GM23338 (cell line): ENCODE results near the gene CALM1. TPM values are rescaled to one million over a fixed set of nuclear protein-coding genes. Genes with fewer than 3 reads are reported as not detected.
A peak's percentile ranks its signal among the peaks of the same experiment; 100 is the strongest.

Source experiments
- ATAC-seq: fragments of 200-7000 bp; cut with Tn5 transposase; 3 replicates; pipeline ENCODE4 v1.9.1; 2020
- DNase-seq: peaks from one replicate; pipeline ENCODE4 v3.0.0-alpha.2; 2015; ENCODE audit warnings: low spot score
- H2AFZ ChIP-seq: fragments of 200-600 bp; sonication (generic); 2 replicates; pipeline ENCODE4 v1.8.0; 2016; ENCODE audit warnings: antibody characterized with exemption, mild to moderate bottlenecking, moderate library complexity
- H3F3A ChIP-seq: fragments of 200-600 bp; sonication (generic); replicated peaks from 2 replicates; pipeline ENCODE4 v1.8.0; 2017; ENCODE audit warnings: antibody characterized with exemption, mixed run types, low read depth
- H3K27ac ChIP-seq: fragments of 200-600 bp; sonication (generic); 2 replicates; pipeline ENCODE4 v1.6.1; 2016; ENCODE audit warnings: low read depth
- H3K27me3 ChIP-seq: fragments of 200-600 bp; sonication (generic); 2 replicates; pipeline ENCODE4 v1.8.0; 2016; ENCODE audit warnings: mild to moderate bottlenecking, mixed run types, moderate library complexity; ENCODE audit not compliant: insufficient read depth
- H3K36me3 ChIP-seq: fragments of 200-600 bp; sonication (generic); 2 replicates; pipeline ENCODE4 v1.8.0; 2016; ENCODE audit warnings: mild to moderate bottlenecking; ENCODE audit not compliant: insufficient read depth
- H3K4me1 ChIP-seq: fragments of 200-600 bp; sonication (generic); 2 replicates; pipeline ENCODE4 v1.8.0; 2016; ENCODE audit warnings: mild to moderate bottlenecking, moderate library complexity; ENCODE audit not compliant: insufficient read depth
- H3K4me2 ChIP-seq: fragments of 200-600 bp; sonication (generic); 2 replicates; pipeline ENCODE4 v1.7.1; 2017; ENCODE audit warnings: mixed run types
- H3K4me3 ChIP-seq: fragments of 200-600 bp; sonication (generic); 2 replicates; pipeline ENCODE4 v1.6.1; 2016; ENCODE audit warnings: mixed run types
- H3K79me2 ChIP-seq: fragments of 200-600 bp; sonication (generic); replicated peaks from 2 replicates; pipeline ENCODE4 v1.8.0; 2017; ENCODE audit warnings: mild to moderate bottlenecking; ENCODE audit not compliant: insufficient read depth
- H3K9me2 ChIP-seq: fragments of 200-600 bp; sonication (generic); 2 replicates; pipeline ENCODE4 v1.8.0; 2017; ENCODE audit not compliant: insufficient read depth
- H4K20me1 ChIP-seq: fragments of 200-600 bp; sonication (generic); replicated peaks from 2 replicates; pipeline ENCODE4 v1.8.0; 2017; ENCODE audit warnings: mild to moderate bottlenecking; ENCODE audit not compliant: insufficient read depth
- H3K27ac Mint-ChIP-seq: 2 replicates; pipeline ENCODE4 v1.8.0; 2020; ENCODE audit warnings: inconsistent platforms, mild to moderate bottlenecking, moderate library complexity, mixed read lengths
- H3K27me3 Mint-ChIP-seq: 3 replicates; pipeline ENCODE4 v1.8.0; 2022; ENCODE audit warnings: low read depth, mild to moderate bottlenecking, moderate library complexity, mixed read lengths, inconsistent platforms; ENCODE audit not compliant: insufficient read depth, poor library complexity
- H3K36me3 Mint-ChIP-seq: 3 replicates; pipeline ENCODE4 v1.8.0; 2021; ENCODE audit warnings: low read depth, mild to moderate bottlenecking, inconsistent platforms, moderate library complexity, mixed read lengths
- H3K4me1 Mint-ChIP-seq: 3 replicates; pipeline ENCODE4 v1.8.0; 2020; ENCODE audit warnings: mild to moderate bottlenecking, inconsistent platforms, mixed read lengths
- H3K4me3 Mint-ChIP-seq: 3 replicates; pipeline ENCODE4 v1.8.0; 2021; ENCODE audit warnings: moderate library complexity, mild to moderate bottlenecking, inconsistent platforms, mixed read lengths
- H3K9me3 Mint-ChIP-seq: 3 replicates; pipeline ENCODE4 v1.8.0; 2020; ENCODE audit warnings: moderate library complexity, mild to moderate bottlenecking, inconsistent platforms, mixed read lengths
- CREB1 ChIP-seq: fragments of 250-450 bp; sonication (Bioruptor Pico); IDR thresholded peaks from 2 replicates; pipeline ENCODE4 v1.5.0; 2020; ENCODE audit warnings: low read depth, mild to moderate bottlenecking, moderate library complexity
- EZH2 ChIP-seq: fragments of 200-600 bp; sonication (generic); IDR thresholded peaks from one replicate; pipeline ENCODE4 v1.8.0; 2017; ENCODE audit warnings: antibody characterized with exemption, mild to moderate bottlenecking, low read depth; ENCODE audit not compliant: unreplicated experiment
- EZH2phosphoT487 ChIP-seq: fragments of 200-600 bp; sonication (generic); IDR thresholded peaks from one replicate; pipeline ENCODE4 v1.8.1; 2018; ENCODE audit warnings: antibody characterized with exemption; ENCODE audit not compliant: unreplicated experiment
- JUNB ChIP-seq: IDR thresholded peaks from one replicate; pipeline ENCODE4 v1.6.1; 2016; ENCODE audit warnings: antibody characterized with exemption; ENCODE audit not compliant: unreplicated experiment
- NANOG ChIP-seq: IDR thresholded peaks from 2 replicates; pipeline ENCODE4 v1.6.1; 2016; ENCODE audit warnings: antibody characterized with exemption, borderline replicate concordance
- POLR2AphosphoS5 ChIP-seq: IDR thresholded peaks from 2 replicates; pipeline ENCODE4 v1.6.1; 2016; ENCODE audit warnings: antibody characterized with exemption, low read depth
- STAT1 ChIP-seq: IDR thresholded peaks from one replicate; pipeline ENCODE4 v1.6.1; 2016; ENCODE audit warnings: antibody characterized with exemption; ENCODE audit not compliant: unreplicated experiment
- ZNF114 ChIP-seq: fragments of 250-450 bp; sonication (Bioruptor Pico); IDR thresholded peaks from 2 replicates; pipeline ENCODE4 v1.5.0; 2020; ENCODE audit warnings: mild to moderate bottlenecking, moderate library complexity
- ZNF331 ChIP-seq: fragments of 250-450 bp; sonication (Bioruptor Pico); IDR thresholded peaks from 2 replicates; pipeline ENCODE4 v1.5.0; 2020; ENCODE audit warnings: low read depth, mild to moderate bottlenecking, moderate library complexity
- polyA plus RNA-seq: library from polyadenylated mRNA; unstranded; fragments of >200 nt; fragmentation: Nextera tagmentation; extraction: Ambion mirVana; gene quantifications from 2 replicates; pipeline ENCODE4 v1.2.1, GENCODE V29; 2016
- total RNA-seq: library from RNA; depleted of rRNA; stranded (reverse); fragments of >200 nt; shearing (Covaris generic); gene quantifications from 2 replicates; pipeline ENCODE4 v1.2.3, GENCODE V29; 2014
- TF ChIP-seq, protein P1 (sequence below): fragments of 250-450 bp; sonication (Bioruptor Pico); IDR thresholded peaks from 2 replicates; pipeline ENCODE4 v1.5.0; 2020; ENCODE audit warnings: mild to moderate bottlenecking, moderate library complexity
- TF ChIP-seq, protein P2 (sequence below): IDR thresholded peaks from 2 replicates; pipeline ENCODE4 v1.6.1; 2016; ENCODE audit warnings: antibody characterized with exemption
- TF ChIP-seq, protein P3 (sequence below), 2 experiments: fragments of 200-600 bp in 1 of 2; sonication (generic) in 1 of 2; conservative IDR thresholded peaks; 2 replicates each; pipeline versions ENCODE4 v1.5.1 to v1.6.1; 2016 to 2017; ENCODE audit warnings: antibody characterized with exemption in 2 of 2, low read depth in 2 of 2, mild to moderate bottlenecking in 2 of 2, moderate library complexity in 1 of 2
- TF ChIP-seq, protein P4 (sequence below): IDR thresholded peaks from one replicate; pipeline ENCODE4 v1.6.1; 2018; ENCODE audit warnings: antibody characterized with exemption; ENCODE audit not compliant: unreplicated experiment

The CALM1 gene
- total and polyA plus RNA-seq, 2 experiments from 2014 or later = 308 to 2,024 TPM

DNA sequence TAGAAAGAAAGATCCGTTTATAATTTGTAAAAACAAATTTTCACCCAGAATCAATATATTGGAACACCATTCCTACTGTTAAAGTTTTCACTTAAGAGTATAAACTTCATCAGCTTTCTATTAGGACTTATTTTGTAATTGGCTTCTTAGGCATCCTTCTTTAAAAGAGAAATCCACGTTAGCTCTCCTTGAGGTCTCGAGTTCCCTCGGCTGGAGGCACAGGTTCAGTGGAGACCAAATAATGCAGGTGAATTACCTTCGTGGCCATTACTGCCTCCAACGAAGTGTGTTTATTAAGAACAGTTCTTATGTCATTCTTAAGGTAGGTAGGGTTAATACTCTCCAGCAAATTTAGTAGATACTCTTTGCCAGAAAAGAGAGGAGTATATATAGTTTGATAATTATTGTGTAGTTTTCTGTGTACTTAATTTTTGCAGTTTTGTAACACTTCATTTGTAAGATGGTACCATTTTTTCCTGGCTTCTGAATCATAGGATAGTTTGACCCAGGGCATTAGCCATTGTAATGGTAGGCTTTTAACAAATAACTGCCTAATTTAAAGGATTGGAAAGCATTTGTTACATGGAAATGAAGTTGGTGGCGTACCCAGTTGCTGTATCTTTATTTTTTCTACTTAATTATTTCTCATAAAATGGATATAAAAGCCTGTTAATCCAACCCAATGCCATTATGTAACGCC, 2.2 kb downstream of the CALM1 start:
- Mint-ChIP-seq H3K27ac (no peak overlapping the region), H3K36me3 (peaks cover 45% of the 10 kb centered on the region), H3K4me1 (peaks cover 14% of the 10 kb centered on the region), H3K27me3 (peaks cover 13% of the 10 kb centered on the region), H3K9me3 (no peaks in the 10 kb centered on the region), H3K4me3 (peak overlapping the region; percentile 91)
- Histone ChIP-seq H4K20me1 (peaks cover 48% of the 10 kb centered on the region), H3K79me2 (peaks cover 47% of the 10 kb centered on the region), H3K4me1 (peaks cover 14% of the 10 kb centered on the region), H3K27ac (no peak overlapping the region), H3K4me3 (peak overlapping the region; percentile 99), H2AFZ (no peak overlapping the region), H3F3A (peaks cover 16% of the 10 kb centered on the region; the same call in 1 of the 2 replicates), H3K36me3 (peaks cover 40% of the 10 kb centered on the region), H3K27me3 (no peaks in the 10 kb centered on the region), H3K4me2 (peak overlapping the region; percentile 99), H3K9me2 (no peaks in the 10 kb centered on the region)
- no peak for DNase-seq
- TF ChIP-seq, protein P1, sequence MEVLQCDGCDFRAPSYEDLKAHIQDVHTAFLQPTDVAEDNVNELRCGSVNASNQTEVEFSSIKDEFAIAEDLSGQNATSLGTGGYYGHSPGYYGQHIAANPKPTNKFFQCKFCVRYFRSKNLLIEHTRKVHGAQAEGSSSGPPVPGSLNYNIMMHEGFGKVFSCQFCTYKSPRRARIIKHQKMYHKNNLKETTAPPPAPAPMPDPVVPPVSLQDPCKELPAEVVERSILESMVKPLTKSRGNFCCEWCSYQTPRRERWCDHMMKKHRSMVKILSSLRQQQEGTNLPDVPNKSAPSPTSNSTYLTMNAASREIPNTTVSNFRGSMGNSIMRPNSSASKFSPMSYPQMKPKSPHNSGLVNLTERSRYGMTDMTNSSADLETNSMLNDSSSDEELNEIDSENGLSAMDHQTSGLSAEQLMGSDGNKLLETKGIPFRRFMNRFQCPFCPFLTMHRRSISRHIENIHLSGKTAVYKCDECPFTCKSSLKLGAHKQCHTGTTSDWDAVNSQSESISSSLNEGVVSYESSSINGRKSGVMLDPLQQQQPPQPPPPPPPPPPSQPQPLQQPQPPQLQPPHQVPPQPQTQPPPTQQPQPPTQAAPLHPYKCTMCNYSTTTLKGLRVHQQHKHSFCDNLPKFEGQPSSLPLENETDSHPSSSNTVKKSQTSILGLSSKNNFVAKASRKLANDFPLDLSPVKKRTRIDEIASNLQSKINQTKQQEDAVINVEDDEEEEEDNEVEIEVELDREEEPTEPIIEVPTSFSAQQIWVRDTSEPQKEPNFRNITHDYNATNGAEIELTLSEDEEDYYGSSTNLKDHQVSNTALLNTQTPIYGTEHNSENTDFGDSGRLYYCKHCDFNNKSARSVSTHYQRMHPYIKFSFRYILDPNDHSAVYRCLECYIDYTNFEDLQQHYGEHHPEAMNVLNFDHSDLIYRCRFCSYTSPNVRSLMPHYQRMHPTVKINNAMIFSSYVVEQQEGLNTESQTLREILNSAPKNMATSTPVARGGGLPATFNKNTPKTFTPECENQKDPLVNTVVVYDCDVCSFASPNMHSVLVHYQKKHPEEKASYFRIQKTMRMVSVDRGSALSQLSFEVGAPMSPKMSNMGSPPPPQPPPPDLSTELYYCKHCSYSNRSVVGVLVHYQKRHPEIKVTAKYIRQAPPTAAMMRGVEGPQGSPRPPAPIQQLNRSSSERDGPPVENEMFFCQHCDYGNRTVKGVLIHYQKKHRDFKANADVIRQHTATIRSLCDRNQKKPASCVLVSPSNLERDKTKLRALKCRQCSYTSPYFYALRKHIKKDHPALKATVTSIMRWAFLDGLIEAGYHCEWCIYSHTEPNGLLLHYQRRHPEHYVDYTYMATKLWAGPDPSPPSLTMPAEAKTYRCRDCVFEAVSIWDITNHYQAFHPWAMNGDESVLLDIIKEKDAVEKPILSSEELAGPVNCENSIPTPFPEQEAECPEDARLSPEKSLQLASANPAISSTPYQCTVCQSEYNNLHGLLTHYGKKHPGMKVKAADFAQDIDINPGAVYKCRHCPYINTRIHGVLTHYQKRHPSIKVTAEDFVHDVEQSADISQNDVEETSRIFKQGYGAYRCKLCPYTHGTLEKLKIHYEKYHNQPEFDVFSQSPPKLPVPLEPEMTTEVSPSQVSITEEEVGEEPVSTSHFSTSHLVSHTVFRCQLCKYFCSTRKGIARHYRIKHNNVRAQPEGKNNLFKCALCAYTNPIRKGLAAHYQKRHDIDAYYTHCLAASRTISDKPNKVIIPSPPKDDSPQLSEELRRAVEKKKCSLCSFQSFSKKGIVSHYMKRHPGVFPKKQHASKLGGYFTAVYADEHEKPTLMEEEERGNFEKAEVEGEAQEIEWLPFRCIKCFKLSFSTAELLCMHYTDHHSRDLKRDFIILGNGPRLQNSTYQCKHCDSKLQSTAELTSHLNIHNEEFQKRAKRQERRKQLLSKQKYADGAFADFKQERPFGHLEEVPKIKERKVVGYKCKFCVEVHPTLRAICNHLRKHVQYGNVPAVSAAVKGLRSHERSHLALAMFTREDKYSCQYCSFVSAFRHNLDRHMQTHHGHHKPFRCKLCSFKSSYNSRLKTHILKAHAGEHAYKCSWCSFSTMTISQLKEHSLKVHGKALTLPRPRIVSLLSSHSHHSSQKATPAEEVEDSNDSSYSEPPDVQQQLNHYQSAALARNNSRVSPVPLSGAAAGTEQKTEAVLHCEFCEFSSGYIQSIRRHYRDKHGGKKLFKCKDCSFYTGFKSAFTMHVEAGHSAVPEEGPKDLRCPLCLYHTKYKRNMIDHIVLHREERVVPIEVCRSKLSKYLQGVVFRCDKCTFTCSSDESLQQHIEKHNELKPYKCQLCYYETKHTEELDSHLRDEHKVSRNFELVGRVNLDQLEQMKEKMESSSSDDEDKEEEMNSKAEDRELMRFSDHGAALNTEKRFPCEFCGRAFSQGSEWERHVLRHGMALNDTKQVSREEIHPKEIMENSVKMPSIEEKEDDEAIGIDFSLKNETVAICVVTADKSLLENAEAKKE (CRISPR knock-in tag) = no peak
- TF ChIP-seq, protein P2, sequence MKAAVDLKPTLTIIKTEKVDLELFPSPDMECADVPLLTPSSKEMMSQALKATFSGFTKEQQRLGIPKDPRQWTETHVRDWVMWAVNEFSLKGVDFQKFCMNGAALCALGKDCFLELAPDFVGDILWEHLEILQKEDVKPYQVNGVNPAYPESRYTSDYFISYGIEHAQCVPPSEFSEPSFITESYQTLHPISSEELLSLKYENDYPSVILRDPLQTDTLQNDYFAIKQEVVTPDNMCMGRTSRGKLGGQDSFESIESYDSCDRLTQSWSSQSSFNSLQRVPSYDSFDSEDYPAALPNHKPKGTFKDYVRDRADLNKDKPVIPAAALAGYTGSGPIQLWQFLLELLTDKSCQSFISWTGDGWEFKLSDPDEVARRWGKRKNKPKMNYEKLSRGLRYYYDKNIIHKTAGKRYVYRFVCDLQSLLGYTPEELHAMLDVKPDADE = no peak
- no peak for TF ChIP-seq CREB1 (CRISPR knock-in tag)
- TF ChIP-seq EZH2phosphoT487 = no peak
- no peak for TF ChIP-seq EZH2
- no peak for TF ChIP-seq ZNF331 (CRISPR knock-in tag)
- TF ChIP-seq ZNF114 (CRISPR knock-in tag) = no peak
- TF ChIP-seq JUNB = no peak
- TF ChIP-seq NANOG = no peak
- no peak for TF ChIP-seq STAT1
- TF ChIP-seq POLR2AphosphoS5 = no peak
- TF ChIP-seq, protein P3, sequence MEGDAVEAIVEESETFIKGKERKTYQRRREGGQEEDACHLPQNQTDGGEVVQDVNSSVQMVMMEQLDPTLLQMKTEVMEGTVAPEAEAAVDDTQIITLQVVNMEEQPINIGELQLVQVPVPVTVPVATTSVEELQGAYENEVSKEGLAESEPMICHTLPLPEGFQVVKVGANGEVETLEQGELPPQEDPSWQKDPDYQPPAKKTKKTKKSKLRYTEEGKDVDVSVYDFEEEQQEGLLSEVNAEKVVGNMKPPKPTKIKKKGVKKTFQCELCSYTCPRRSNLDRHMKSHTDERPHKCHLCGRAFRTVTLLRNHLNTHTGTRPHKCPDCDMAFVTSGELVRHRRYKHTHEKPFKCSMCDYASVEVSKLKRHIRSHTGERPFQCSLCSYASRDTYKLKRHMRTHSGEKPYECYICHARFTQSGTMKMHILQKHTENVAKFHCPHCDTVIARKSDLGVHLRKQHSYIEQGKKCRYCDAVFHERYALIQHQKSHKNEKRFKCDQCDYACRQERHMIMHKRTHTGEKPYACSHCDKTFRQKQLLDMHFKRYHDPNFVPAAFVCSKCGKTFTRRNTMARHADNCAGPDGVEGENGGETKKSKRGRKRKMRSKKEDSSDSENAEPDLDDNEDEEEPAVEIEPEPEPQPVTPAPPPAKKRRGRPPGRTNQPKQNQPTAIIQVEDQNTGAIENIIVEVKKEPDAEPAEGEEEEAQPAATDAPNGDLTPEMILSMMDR (conservative IDR thresholded peaks at IDR 0.05; ENCODE audit: low read depth in 2 of 2) = no peak
- TF ChIP-seq, protein P4, sequence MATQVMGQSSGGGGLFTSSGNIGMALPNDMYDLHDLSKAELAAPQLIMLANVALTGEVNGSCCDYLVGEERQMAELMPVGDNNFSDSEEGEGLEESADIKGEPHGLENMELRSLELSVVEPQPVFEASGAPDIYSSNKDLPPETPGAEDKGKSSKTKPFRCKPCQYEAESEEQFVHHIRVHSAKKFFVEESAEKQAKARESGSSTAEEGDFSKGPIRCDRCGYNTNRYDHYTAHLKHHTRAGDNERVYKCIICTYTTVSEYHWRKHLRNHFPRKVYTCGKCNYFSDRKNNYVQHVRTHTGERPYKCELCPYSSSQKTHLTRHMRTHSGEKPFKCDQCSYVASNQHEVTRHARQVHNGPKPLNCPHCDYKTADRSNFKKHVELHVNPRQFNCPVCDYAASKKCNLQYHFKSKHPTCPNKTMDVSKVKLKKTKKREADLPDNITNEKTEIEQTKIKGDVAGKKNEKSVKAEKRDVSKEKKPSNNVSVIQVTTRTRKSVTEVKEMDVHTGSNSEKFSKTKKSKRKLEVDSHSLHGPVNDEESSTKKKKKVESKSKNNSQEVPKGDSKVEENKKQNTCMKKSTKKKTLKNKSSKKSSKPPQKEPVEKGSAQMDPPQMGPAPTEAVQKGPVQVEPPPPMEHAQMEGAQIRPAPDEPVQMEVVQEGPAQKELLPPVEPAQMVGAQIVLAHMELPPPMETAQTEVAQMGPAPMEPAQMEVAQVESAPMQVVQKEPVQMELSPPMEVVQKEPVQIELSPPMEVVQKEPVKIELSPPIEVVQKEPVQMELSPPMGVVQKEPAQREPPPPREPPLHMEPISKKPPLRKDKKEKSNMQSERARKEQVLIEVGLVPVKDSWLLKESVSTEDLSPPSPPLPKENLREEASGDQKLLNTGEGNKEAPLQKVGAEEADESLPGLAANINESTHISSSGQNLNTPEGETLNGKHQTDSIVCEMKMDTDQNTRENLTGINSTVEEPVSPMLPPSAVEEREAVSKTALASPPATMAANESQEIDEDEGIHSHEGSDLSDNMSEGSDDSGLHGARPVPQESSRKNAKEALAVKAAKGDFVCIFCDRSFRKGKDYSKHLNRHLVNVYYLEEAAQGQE = no peak
- no peak for ATAC-seq
